ENCODE results near the gene NDST1. TPM values are rescaled to one million over a fixed set of nuclear protein-coding genes. Genes with fewer than 3 reads are reported as not detected.

The NDST1 gene
- polyA plus RNA-seq, 1 donor (not counting 4 experiments of a cell fraction or from before 2014, with no cell fraction given): 24.9 TPM

GRCh38 chr5:150603491-150603890 lies 95.6 kb downstream of the NDST1 start:
- no peak for TF ChIP-seq EZH2 (IDR thresholded peaks at IDR 0.05; ENCODE audit: low read length)
- TF ChIP-seq CTCF (optimal IDR thresholded peaks at IDR 0.05 in 1 of 3, IDR thresholded peaks at IDR 0.05 in 1 of 3, conservative IDR thresholded peaks at IDR 0.05 in 1 of 3; ENCODE audit: extremely low read depth in 1 of 3, insufficient read depth in 2 of 3, low read length in 3 of 3): no peak
- no peaks in the 10 kb centered on the region for H3K27me3 ChIP-seq (ENCODE audit: control insufficient read depth, extremely low read depth, insufficient read depth, low read length)
- DNase-seq (ENCODE audit: low read depth, low spot score) (no peak), FAIRE-seq (no peak)
- H3K4me1 ChIP-seq (ENCODE audit: control insufficient read depth, extremely low read depth, insufficient read depth, low read length): peaks cover 32% of the 10 kb centered on the region
- dilution Hi-C loops (cut with MboI; ENCODE audit: extremely low pct_ligation_motif_present, low sequenced_read_pairs): no loop called here
- H3K9me3 ChIP-seq (ENCODE audit: control insufficient read depth, low read depth, low read length): no peaks in the 10 kb centered on the region
- H4K20me1 ChIP-seq (ENCODE audit: control insufficient read depth, extremely low read depth, insufficient read depth, low read length): no peaks in the 10 kb centered on the region
- no peaks in the 10 kb centered on the region for H3K36me3 ChIP-seq (ENCODE audit: control insufficient read depth in 2 of 2, extremely low read depth in 1 of 2, insufficient read depth in 2 of 2, low read length in 2 of 2)
- H3K9ac ChIP-seq (ENCODE audit: control insufficient read depth, extremely low read depth, insufficient read depth, low read length): no peak overlapping the region
- H3K4me3 ChIP-seq (ENCODE audit: control insufficient read depth in 2 of 3, extremely low read depth in 1 of 3, insufficient read depth in 2 of 3, low read depth in 1 of 3, low read length in 3 of 3): no peak overlapping the region
- H3K9me1 ChIP-seq (ENCODE audit: control insufficient read depth, extremely low read depth, insufficient read depth, low read length): no peaks in the 10 kb centered on the region
- no peak overlapping the region for H2AFZ ChIP-seq (ENCODE audit: control insufficient read depth, low read length)
- no peak overlapping the region for H3K4me2 ChIP-seq (ENCODE audit: control insufficient read depth, extremely low read depth, insufficient read depth, low read depth, low read length)
- H3K79me2 ChIP-seq (ENCODE audit: control insufficient read depth, insufficient read depth, low read length): no peaks in the 10 kb centered on the region
- no peak overlapping the region for H3K27ac ChIP-seq (ENCODE audit: control insufficient read depth, insufficient read depth, low read length)

GRCh38 chr5:150604010-150604409 lies 96.1 kb downstream of the NDST1 start:
- Histone ChIP-seq H2AFZ (ENCODE audit: control insufficient read depth, low read length) (no peak overlapping the region), H3K4me2 (ENCODE audit: control insufficient read depth, extremely low read depth, insufficient read depth, low read depth, low read length) (no peak overlapping the region), H3K27ac (ENCODE audit: control insufficient read depth, insufficient read depth, low read length) (no peak overlapping the region), H3K9me3 (ENCODE audit: control insufficient read depth, low read depth, low read length) (no peaks in the 10 kb centered on the region), H3K4me3 (ENCODE audit: control insufficient read depth in 2 of 3, extremely low read depth in 1 of 3, insufficient read depth in 2 of 3, low read depth in 1 of 3, low read length in 3 of 3) (no peak overlapping the region), H3K79me2 (ENCODE audit: control insufficient read depth, insufficient read depth, low read length) (no peaks in the 10 kb centered on the region), H3K4me1 (ENCODE audit: control insufficient read depth, extremely low read depth, insufficient read depth, low read length) (peaks cover 32% of the 10 kb centered on the region), H3K36me3 (ENCODE audit: control insufficient read depth in 2 of 2, extremely low read depth in 1 of 2, insufficient read depth in 2 of 2, low read length in 2 of 2) (no peaks in the 10 kb centered on the region), H4K20me1 (ENCODE audit: control insufficient read depth, extremely low read depth, insufficient read depth, low read length) (no peaks in the 10 kb centered on the region), H3K9me1 (ENCODE audit: control insufficient read depth, extremely low read depth, insufficient read depth, low read length) (no peaks in the 10 kb centered on the region), H3K9ac (ENCODE audit: control insufficient read depth, extremely low read depth, insufficient read depth, low read length) (no peak overlapping the region), H3K27me3 (ENCODE audit: control insufficient read depth, extremely low read depth, insufficient read depth, low read length) (no peaks in the 10 kb centered on the region)
- DNase-seq (ENCODE audit: low read depth, low spot score) (no peak), FAIRE-seq (no peak)
- TF ChIP-seq EZH2 (IDR thresholded peaks at IDR 0.05; ENCODE audit: low read length): no peak
- TF ChIP-seq CTCF (optimal IDR thresholded peaks at IDR 0.05 in 1 of 3, IDR thresholded peaks at IDR 0.05 in 1 of 3, conservative IDR thresholded peaks at IDR 0.05 in 1 of 3; ENCODE audit: extremely low read depth in 1 of 3, insufficient read depth in 2 of 3, low read length in 3 of 3): no peak
- dilution Hi-C loops (cut with MboI; ENCODE audit: extremely low pct_ligation_motif_present, low sequenced_read_pairs): no loop called here
